Measurements from ENCODE around the gene EGFR.

Gene EGFR

GRCh38 chr7:55174856-55175255 lies 156.0 kb downstream of the EGFR start:
- TF ChIP-seq, protein P1, sequence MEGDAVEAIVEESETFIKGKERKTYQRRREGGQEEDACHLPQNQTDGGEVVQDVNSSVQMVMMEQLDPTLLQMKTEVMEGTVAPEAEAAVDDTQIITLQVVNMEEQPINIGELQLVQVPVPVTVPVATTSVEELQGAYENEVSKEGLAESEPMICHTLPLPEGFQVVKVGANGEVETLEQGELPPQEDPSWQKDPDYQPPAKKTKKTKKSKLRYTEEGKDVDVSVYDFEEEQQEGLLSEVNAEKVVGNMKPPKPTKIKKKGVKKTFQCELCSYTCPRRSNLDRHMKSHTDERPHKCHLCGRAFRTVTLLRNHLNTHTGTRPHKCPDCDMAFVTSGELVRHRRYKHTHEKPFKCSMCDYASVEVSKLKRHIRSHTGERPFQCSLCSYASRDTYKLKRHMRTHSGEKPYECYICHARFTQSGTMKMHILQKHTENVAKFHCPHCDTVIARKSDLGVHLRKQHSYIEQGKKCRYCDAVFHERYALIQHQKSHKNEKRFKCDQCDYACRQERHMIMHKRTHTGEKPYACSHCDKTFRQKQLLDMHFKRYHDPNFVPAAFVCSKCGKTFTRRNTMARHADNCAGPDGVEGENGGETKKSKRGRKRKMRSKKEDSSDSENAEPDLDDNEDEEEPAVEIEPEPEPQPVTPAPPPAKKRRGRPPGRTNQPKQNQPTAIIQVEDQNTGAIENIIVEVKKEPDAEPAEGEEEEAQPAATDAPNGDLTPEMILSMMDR (IDR thresholded peaks at IDR 0.05; ENCODE audit: low read depth, low read length, poor library complexity, severe bottlenecking): no peak
- no peak for TF ChIP-seq EZH2phosphoT487 (IDR thresholded peaks at IDR 0.05; ENCODE audit: borderline replicate concordance, low read length)
- Histone ChIP-seq H3K9me2 (replicated peaks; ENCODE audit: control insufficient read depth, low read length) (no peaks in the 10 kb centered on the region), H3K27me3 (ENCODE audit: control insufficient read depth, low read length) (no peaks in the 10 kb centered on the region), H4K20me1 (ENCODE audit: control insufficient read depth, insufficient read depth, low read depth, low read length) (no peaks in the 10 kb centered on the region), H3K79me2 (ENCODE audit: control insufficient read depth, low read length) (no peaks in the 10 kb centered on the region), H3K4me2 (ENCODE audit: low read length) (no peak overlapping the region), H3K9me3 (ENCODE audit: control insufficient read depth, insufficient read depth, low read length) (no peaks in the 10 kb centered on the region), H3K4me3 (ENCODE audit: low read length) (no peak overlapping the region), H3K36me3 (ENCODE audit: control insufficient read depth, low read length) (no peaks in the 10 kb centered on the region), H3F3A (ENCODE audit: control insufficient read depth, insufficient read depth) (no peaks in the 10 kb centered on the region), H3K4me1 (ENCODE audit: control insufficient read depth, low read length) (no peaks in the 10 kb centered on the region), H3K27ac (ENCODE audit: low read depth, low read length) (no peak overlapping the region)

DNA sequence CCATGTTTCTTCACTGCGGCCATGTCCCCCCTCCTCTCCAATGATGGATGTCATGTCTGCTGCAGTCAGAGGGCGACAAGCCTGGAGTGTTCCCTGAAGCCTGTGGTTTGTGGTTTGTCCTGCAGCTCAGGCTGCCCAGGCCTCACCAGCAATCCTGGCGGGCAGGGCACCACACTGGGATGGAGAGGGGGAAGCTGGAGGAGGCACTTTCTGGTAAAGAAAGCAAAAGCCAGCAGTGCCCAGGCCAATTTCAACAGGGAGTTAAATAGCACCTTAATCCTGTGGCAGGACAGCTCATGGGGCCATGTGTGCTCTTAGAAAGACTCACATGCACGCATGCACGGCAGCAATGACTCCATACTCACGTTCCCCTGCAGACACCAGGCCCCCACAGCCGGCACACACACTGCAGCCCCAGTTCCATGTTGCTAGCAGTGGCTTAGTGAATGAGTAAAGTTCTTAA lies 158.3 kb downstream of the EGFR start:
- H3K4me3 ChIP-seq (ENCODE audit: low read length): no peak overlapping the region
- no peaks in the 10 kb centered on the region for H3K27me3 ChIP-seq (ENCODE audit: control insufficient read depth, low read length)
- H3K9me3 ChIP-seq (ENCODE audit: control insufficient read depth, insufficient read depth, low read length): no peaks in the 10 kb centered on the region
- H3K79me2 ChIP-seq (ENCODE audit: control insufficient read depth, low read length): no peaks in the 10 kb centered on the region
- H3K4me1 ChIP-seq (ENCODE audit: control insufficient read depth, low read length): no peaks in the 10 kb centered on the region
- H4K20me1 ChIP-seq (ENCODE audit: control insufficient read depth, insufficient read depth, low read depth, low read length): no peaks in the 10 kb centered on the region
- no peaks in the 10 kb centered on the region for H3K36me3 ChIP-seq (ENCODE audit: control insufficient read depth, low read length)
- no peaks in the 10 kb centered on the region for H3K9me2 ChIP-seq (replicated peaks; ENCODE audit: control insufficient read depth, low read length)
- H3F3A ChIP-seq (ENCODE audit: control insufficient read depth, insufficient read depth): no peaks in the 10 kb centered on the region
- no peak overlapping the region for H3K27ac ChIP-seq (ENCODE audit: low read depth, low read length)
- no peak for TF ChIP-seq EZH2phosphoT487 (IDR thresholded peaks at IDR 0.05; ENCODE audit: borderline replicate concordance, low read length)
- TF ChIP-seq, protein P1 (IDR thresholded peaks at IDR 0.05; ENCODE audit: low read depth, low read length, poor library complexity, severe bottlenecking): no peak
- H3K4me2 ChIP-seq (ENCODE audit: low read length): no peak overlapping the region

DNA sequence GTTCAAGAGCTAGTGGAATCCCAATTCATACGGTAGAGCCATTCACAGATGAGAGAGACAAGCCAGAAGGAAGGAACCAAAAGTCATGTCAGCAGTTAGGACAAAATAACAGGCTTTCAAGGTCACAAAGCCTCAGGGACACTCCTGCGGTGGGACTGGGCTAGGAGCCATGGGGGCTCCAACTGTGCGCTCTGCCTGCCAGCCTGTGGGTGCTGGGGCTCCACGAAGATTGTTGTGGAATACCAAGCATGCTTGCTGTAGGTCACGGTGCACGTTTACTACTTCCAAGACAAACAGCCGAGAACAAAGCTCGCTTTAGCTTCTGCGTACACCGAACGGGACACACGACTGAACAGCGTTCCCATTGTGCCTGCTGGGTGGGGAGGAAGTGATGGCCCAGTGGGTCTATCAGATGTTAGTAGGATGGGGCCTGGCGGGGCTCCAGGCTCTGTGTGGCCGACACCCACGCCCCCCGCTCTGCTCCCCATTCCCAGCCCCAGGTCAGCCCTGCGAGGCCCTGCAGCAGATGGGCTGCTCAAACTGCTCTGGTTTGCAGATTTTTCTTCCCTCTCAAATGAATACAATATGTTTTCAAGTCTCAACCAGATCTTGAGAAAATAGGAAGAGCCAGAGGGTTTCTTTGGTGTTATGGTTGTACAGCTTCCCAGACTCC lies 158.9 kb downstream of the EGFR start:
- TF ChIP-seq EZH2phosphoT487 (IDR thresholded peaks at IDR 0.05; ENCODE audit: borderline replicate concordance, low read length): no peak
- TF ChIP-seq, protein P1 (IDR thresholded peaks at IDR 0.05; ENCODE audit: low read depth, low read length, poor library complexity, severe bottlenecking): no peak
- Histone ChIP-seq H3K4me1 (ENCODE audit: control insufficient read depth, low read length) (no peaks in the 10 kb centered on the region; the same call in 1 of the 2 replicates), H3K4me2 (ENCODE audit: low read length) (no peak overlapping the region), H3K9me2 (replicated peaks; ENCODE audit: control insufficient read depth, low read length) (no peaks in the 10 kb centered on the region), H3K4me3 (ENCODE audit: low read length) (no peak overlapping the region), H3K27ac (ENCODE audit: low read depth, low read length) (no peak overlapping the region), H3K27me3 (ENCODE audit: control insufficient read depth, low read length) (no peaks in the 10 kb centered on the region), H4K20me1 (ENCODE audit: control insufficient read depth, insufficient read depth, low read depth, low read length) (no peaks in the 10 kb centered on the region), H3K9me3 (ENCODE audit: control insufficient read depth, insufficient read depth, low read length) (no peaks in the 10 kb centered on the region), H3F3A (ENCODE audit: control insufficient read depth, insufficient read depth) (no peaks in the 10 kb centered on the region), H3K36me3 (ENCODE audit: control insufficient read depth, low read length) (no peaks in the 10 kb centered on the region), H3K79me2 (ENCODE audit: control insufficient read depth, low read length) (no peaks in the 10 kb centered on the region)
